Fibroblast of mammary gland (primary cell): Measurements from ENCODE around the gene ESPL1.

Experiments
- DNase-seq: peaks from one replicate; pipeline ENCODE4 v3.0.0-alpha.2; 2010; ENCODE audit warnings: low read depth
- H3K4me3 ChIP-seq: 2 replicates; pipeline ENCODE4 v1.5.1; 2011; ENCODE audit warnings: low read depth, mild to moderate bottlenecking, low read length, moderate library complexity; ENCODE audit not compliant: control insufficient read depth
- TF ChIP-seq, protein P1 (sequence below): conservative IDR thresholded peaks from 2 replicates; pipeline ENCODE4 v1.5.1; 2011; ENCODE audit warnings: low read depth, low read length, inconsistent platforms; ENCODE audit not compliant: control insufficient read depth, insufficient read depth

The ESPL1 gene

DNA sequence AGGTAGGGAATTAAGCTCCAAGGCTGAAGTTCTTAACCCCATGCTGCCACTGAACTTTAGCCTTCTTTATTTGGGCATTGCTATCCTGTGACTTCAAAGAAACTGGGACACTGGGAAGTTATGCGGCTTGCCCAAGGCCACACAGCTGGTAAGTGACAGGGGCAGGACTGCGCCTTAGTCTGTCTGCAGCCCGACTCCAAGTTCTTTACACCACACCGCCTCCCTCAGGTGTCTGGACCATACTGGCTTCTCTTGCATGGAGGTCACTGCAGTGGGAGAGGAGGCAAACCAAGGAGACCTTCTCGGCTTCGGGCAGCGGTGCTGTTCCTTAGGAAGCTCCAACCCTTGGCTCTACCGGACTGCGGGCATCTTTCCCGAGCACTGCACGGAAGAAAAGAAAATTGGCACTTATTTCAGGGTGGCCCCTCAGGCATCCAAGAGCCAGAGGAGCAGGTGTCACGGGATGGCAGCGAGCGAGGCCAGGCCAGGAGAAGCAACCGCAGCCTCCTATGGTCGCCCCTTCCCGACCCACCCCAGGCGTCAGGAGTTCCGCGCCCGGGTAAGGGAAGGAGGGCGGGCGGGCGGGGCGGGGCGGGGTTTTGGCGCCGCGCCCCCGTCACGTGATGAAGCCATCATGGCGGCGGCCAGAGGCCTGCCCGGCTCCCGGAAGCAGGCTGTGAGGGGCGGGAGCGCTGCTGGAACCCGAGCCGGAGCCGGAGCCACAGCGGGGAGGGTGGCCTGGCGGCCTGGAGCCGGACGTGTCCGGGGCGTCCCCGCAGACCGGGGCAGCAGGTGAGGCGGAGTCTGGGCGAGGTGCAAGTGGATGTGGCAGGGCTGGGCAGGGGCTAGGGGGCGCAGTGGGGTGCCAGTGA, 16.4 kb upstream of the ESPL1 start:
- H3K4me3 ChIP-seq = peak overlapping the region; percentile 84
- DNase-seq = peak; percentile 62
- TF ChIP-seq, protein P1, sequence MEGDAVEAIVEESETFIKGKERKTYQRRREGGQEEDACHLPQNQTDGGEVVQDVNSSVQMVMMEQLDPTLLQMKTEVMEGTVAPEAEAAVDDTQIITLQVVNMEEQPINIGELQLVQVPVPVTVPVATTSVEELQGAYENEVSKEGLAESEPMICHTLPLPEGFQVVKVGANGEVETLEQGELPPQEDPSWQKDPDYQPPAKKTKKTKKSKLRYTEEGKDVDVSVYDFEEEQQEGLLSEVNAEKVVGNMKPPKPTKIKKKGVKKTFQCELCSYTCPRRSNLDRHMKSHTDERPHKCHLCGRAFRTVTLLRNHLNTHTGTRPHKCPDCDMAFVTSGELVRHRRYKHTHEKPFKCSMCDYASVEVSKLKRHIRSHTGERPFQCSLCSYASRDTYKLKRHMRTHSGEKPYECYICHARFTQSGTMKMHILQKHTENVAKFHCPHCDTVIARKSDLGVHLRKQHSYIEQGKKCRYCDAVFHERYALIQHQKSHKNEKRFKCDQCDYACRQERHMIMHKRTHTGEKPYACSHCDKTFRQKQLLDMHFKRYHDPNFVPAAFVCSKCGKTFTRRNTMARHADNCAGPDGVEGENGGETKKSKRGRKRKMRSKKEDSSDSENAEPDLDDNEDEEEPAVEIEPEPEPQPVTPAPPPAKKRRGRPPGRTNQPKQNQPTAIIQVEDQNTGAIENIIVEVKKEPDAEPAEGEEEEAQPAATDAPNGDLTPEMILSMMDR = peak; percentile 28

DNA sequence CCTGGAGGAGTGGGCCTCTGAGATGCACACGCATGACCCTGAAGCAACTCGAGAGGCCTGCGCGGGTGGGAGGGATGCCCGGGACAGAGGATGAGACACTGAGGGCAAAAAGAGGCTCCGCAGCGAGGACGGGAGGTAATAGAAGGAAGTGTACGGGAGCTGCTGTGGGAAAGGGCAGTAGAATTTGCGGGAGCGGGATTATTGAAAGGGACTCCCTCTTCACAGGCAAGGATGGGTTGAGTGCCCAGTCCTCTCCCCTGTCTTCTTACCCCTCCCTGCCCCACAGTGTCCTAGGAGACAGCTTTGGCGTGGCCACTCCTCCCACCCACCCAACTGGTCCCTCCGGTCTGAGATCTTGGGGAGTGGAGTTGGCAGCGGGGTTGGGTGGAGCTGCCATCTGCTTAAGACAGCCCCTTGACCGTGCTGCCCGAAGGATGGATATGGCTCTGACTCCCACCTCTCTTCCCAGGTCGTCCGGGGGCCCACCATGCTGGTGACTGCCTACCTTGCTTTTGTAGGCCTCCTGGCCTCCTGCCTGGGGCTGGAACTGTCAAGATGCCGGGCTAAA, 15.7 kb upstream of the ESPL1 start:
- TF ChIP-seq, protein P1 = no peak
- DNase-seq = peak; percentile 25

DNA sequence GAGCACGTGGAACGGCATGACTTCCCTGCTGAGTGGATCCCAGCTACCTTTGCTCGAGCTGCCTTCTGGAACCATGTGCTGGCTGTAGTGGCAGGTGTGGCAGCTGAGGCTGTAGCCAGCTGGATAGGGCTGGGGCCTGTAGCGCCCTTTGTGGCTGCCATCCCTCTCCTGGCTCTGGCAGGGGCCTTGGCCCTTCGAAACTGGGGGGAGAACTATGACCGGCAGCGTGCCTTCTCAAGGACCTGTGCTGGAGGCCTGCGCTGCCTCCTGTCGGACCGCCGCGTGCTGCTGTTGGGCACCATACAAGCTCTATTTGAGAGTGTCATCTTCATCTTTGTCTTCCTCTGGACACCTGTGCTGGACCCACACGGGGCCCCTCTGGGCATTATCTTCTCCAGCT, 14.8 kb upstream of the ESPL1 start:
- no peak overlapping the region for H3K4me3 ChIP-seq
- TF ChIP-seq, protein P1 = no peak
- no peak for DNase-seq

More for the DNA sequence above, 15.7 kb upstream of the ESPL1 start:
- peak overlapping the region; percentile 84 for H3K4me3 ChIP-seq

DNA sequence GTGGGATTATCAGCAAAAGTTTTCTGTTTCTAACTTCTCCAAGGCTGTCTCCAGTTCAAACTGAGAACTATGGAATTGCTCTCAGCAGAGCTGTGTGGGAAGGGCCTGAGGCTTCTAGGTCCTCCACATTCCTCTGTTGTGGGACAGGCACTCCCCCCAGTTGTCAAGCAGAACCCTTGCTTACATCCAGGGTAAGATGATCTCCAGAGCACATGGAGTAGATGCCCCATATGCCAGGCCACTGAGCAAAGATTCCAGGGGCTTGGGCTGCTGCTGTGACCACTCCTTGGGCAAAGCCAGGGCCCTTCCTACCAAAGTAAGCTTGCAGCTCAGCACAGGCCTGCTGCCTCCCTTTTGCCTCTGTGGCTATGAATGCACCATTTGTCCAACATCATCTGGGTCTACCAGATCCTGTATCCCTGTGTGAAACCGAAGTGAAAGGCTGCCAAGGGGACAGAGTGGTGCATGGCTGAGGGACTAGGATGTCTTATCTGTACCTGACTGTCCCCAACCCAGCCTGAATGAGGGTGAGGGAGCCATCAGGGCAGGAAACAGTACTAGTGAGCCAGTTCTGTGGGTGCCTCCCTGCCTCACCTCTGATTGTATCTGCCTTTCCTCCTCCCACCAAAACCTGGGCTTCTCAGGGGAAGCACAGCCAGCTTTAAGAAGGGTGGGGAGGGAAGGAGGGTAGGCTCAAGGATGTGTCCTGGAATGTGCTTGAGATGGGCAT, 13.1 kb upstream of the ESPL1 start:
- DNase-seq = no peak
- no peak overlapping the region for H3K4me3 ChIP-seq
- TF ChIP-seq, protein P1 = no peak

DNA sequence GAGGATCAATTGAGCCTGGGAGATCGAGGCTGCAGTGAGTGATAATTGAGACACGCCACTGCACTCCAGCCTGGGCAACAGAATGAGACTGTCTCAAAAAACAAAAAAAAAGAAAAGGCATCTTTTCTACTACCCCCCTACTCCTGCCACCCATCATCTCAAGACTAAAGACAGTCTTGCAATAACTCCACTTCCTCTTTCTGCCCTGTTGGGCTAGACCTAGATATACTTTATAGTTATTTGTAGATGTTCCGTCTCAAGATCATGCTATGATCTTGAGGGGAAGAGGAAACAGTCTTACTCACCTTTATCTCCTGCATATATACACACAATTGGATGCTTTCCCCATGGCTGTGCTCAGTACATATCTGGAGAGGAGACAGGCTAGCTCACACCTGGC, 12.1 kb upstream of the ESPL1 start:
- TF ChIP-seq, protein P1 = no peak
- no peak overlapping the region for H3K4me3 ChIP-seq
- DNase-seq = no peak

DNA sequence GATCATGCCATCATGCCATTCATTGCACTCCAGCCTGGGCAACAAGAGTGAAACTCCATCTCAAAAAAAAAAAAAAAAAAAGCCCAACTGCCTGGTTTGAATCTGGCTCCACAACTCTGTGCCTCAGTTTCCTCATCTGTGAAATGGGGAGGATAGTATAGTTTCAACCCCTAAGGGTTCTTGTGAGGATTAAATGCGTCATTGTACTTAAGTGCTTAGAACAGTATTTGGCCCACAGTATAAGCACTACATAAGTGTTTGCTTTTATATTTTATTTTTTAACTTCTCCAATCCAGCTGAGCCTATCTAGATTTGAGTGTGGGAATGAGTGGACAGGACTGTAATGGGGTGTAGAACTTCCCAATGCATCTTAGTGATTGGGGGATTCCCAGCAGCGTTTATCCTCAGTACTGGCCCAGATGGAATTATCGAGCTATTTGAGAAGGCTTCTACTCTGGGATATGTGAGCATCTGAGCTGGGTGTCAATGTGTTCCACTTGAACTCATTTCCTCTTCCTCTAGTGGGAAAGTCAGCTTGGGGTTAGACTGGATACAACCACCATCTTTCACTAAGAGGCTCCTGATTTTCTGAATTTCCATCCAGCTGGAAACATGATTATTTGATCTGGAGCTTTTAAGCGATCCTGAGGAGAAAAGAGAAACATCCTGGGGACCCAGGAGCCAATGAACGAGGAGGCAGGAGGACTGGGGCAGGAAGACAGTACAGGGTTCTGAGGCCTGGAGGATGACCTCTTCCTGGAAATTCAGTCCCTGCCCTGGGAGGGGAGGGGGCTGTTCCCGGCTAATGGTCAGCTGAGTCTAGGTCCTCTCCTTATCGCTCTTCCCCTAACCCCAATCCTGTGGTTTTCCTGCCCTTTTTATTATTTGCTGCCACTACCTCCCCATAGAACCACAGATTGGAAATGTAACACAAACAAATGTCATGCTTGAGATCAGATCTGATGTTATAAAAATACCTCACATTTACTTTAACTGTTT, 9.3 kb upstream of the ESPL1 start:
- DNase-seq = no peak
- H3K4me3 ChIP-seq = no peak overlapping the region
- TF ChIP-seq, protein P1 = no peak
